Tibial nerve (tissue), 4 donors: ENCODE results near the gene NOVA2.

ENCODE experiments used
- EP300 ChIP-seq, 2 donors: sonication (generic); formaldehyde crosslinking; IDR thresholded peaks; one replicate each; pipeline ENCODE4 v1.6.1; 2017; ENCODE audit warnings: antibody characterized with exemption in 2 of 2, mild to moderate bottlenecking in 1 of 2
- POLR2A ChIP-seq, 2 donors: fragments of 450-650 bp; IDR thresholded peaks; one replicate each; pipeline ENCODE4 v1.6.1; 2017; ENCODE audit warnings: antibody characterized with exemption in 2 of 2, mild to moderate bottlenecking in 2 of 2, moderate library complexity in 2 of 2
- TF ChIP-seq, protein P1 (sequence below), 5 experiments: fragments of 200-600 bp in 3 of 5; fragments of 450-650 bp in 2 of 5; sonication (generic) in 3 of 5; IDR thresholded peaks; one replicate each; pipeline ENCODE4 v1.5.1; 2016 to 2019; ENCODE audit warnings: antibody characterized with exemption in 5 of 5, mild to moderate bottlenecking in 3 of 5, moderate library complexity in 2 of 5

DNA sequence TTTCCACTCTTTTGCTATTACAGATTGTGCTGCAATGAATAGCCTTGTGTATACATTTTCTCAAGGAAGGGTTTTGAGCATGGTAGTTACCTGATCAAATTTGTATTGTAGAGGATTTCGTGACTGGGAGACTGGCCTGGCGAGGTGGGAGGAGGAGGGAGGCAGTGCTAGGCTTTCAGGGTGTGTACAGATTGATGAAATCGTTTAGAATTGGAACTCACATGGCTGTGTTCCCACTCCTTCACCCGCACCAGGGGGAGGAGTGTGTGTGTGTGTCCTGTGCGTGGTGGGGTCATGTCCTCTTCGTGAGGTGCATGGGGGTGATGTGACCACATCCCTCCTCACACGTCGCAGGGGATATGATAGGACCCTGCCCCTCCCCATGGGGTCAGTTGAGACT is 40.9 kb upstream of the NOVA2 start:
- TF ChIP-seq, protein P1, sequence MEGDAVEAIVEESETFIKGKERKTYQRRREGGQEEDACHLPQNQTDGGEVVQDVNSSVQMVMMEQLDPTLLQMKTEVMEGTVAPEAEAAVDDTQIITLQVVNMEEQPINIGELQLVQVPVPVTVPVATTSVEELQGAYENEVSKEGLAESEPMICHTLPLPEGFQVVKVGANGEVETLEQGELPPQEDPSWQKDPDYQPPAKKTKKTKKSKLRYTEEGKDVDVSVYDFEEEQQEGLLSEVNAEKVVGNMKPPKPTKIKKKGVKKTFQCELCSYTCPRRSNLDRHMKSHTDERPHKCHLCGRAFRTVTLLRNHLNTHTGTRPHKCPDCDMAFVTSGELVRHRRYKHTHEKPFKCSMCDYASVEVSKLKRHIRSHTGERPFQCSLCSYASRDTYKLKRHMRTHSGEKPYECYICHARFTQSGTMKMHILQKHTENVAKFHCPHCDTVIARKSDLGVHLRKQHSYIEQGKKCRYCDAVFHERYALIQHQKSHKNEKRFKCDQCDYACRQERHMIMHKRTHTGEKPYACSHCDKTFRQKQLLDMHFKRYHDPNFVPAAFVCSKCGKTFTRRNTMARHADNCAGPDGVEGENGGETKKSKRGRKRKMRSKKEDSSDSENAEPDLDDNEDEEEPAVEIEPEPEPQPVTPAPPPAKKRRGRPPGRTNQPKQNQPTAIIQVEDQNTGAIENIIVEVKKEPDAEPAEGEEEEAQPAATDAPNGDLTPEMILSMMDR (IDR thresholded peaks at IDR 0.05): no peak
- TF ChIP-seq POLR2A (IDR thresholded peaks at IDR 0.05): no peak
- no peak for TF ChIP-seq EP300 (IDR thresholded peaks at IDR 0.05)
